GM12878 (cell line): ENCODE results near the gene SLC29A2. TPM values are rescaled to one million over a fixed set of nuclear protein-coding genes. Genes with fewer than 3 reads are reported as not detected.

Source experiments
- ATAC-seq: fragments of 200-7000 bp; cut with Tn5 transposase; 3 replicates; pipeline ENCODE4 v1.9.1; 2020; ENCODE audit warnings: mild to moderate bottlenecking, moderate library complexity
- BruUV-seq: library from RNA; stranded (reverse); fragments of 400-500 nt; replicated peaks from 2 replicates; lab custom pipeline; 2021; lab: Mats Ljungman, UMichigan
- CTCF ChIA-PET: fragments of 300-600 bp; sonication (Branson Sonifier 250); formaldehyde crosslinking; extraction: SDS; loops from one replicate; lab custom pipeline; 2021; ENCODE audit warnings: inconsistent platforms; lab: Yijun Ruan, JAX
- POLR2A ChIA-PET: fragments of 350-600 bp; formaldehyde crosslinking; extraction: SDS; loops from one replicate; lab custom pipeline; 2021; ENCODE audit warnings: inconsistent platforms; lab: Charles Lee
- RAD21 ChIA-PET: fragments of 300-600 bp; sonication (Branson Sonifier 250); formaldehyde crosslinking; loops from one replicate; lab custom pipeline; 2023; ENCODE audit warnings: antibody characterized with exemption; ENCODE audit not compliant: unreplicated experiment; lab: Charles Lee
- SMC1A ChIA-PET: fragments of 300-600 bp; sonication (Branson Sonifier 250); formaldehyde crosslinking; loops from one replicate; lab custom pipeline; 2023; ENCODE audit not compliant: unreplicated experiment, uncharacterized antibody; lab: Charles Lee
- DNase-seq: peaks from one replicate; pipeline ENCODE4 v3.0.0-alpha.2; 2011; ENCODE audit warnings: low read depth, low spot score
- FAIRE-seq: peaks from 3 replicates; lab custom pipeline; 2011; peaks lifted over from hg19 to GRCh38; lab: Jason Lieb, UNC
- H2AFZ ChIP-seq: 2 replicates; pipeline ENCODE4 v1.6.0; 2011; ENCODE audit warnings: low read depth, low read length, control low read depth; ENCODE audit not compliant: control insufficient read depth
- H3K27ac ChIP-seq: 2 replicates; pipeline ENCODE4 v1.5.1; 2011; ENCODE audit warnings: control low read depth; ENCODE audit not compliant: control insufficient read depth, insufficient read depth
- H3K27me3 ChIP-seq, 2 experiments: replicated peaks in 1 of 2; 2 replicates each; pipeline versions ENCODE4 v1.6.0 to v1.6.1; 2011; ENCODE audit warnings: low read length in 1 of 2; ENCODE audit not compliant: control insufficient read depth in 2 of 2, insufficient read depth in 2 of 2
- H3K36me3 ChIP-seq, 2 experiments: 2 replicates each; pipeline ENCODE4 v1.5.1; 2011; ENCODE audit warnings: low read length in 1 of 2; ENCODE audit not compliant: control insufficient read depth in 2 of 2, insufficient read depth in 2 of 2
- H3K4me1 ChIP-seq: 2 replicates; pipeline ENCODE4 v1.6.1; 2011; ENCODE audit warnings: mild to moderate bottlenecking, low read length, moderate library complexity, mixed read lengths; ENCODE audit not compliant: control insufficient read depth, insufficient read depth
- H3K4me2 ChIP-seq: 2 replicates; pipeline ENCODE4 v1.6.0; 2011; ENCODE audit warnings: control low read depth; ENCODE audit not compliant: control insufficient read depth, insufficient read depth
- H3K4me3 ChIP-seq: fragments of 200-600 bp; sonication (generic); 2 replicates; pipeline ENCODE4 v1.5.1; 2016
- H3K79me2 ChIP-seq: 2 replicates; pipeline ENCODE4 v1.6.0; 2011; ENCODE audit warnings: low read length; ENCODE audit not compliant: control insufficient read depth, insufficient read depth
- H3K9ac ChIP-seq: 2 replicates; pipeline ENCODE4 v1.8.0; 2011; ENCODE audit warnings: low read length, control low read depth, mixed read lengths; ENCODE audit not compliant: control insufficient read depth, insufficient read depth
- H3K9me3 ChIP-seq: replicated peaks from 3 replicates; pipeline ENCODE4 v1.5.1; 2011; ENCODE audit warnings: mild to moderate bottlenecking, low read length; ENCODE audit not compliant: control insufficient read depth, insufficient read depth
- H4K20me1 ChIP-seq: 2 replicates; pipeline ENCODE4 v1.6.0; 2011; ENCODE audit not compliant: control insufficient read depth, insufficient read depth
- CBFB ChIP-seq: IDR thresholded peaks from 2 replicates; pipeline ENCODE4 v1.6.1; 2016; ENCODE audit warnings: antibody characterized with exemption, low read depth
- CREB1 ChIP-seq: IDR thresholded peaks from 2 replicates; pipeline ENCODE4 v1.6.1; 2012; ENCODE audit warnings: low read depth, mild to moderate bottlenecking, inconsistent platforms
- E2F4 ChIP-seq: IDR thresholded peaks from 2 replicates; pipeline ENCODE4 v1.6.1; 2012; ENCODE audit warnings: low read depth, low read length, improper control_type of control experiment
- EGR1 ChIP-seq, 2 experiments: IDR thresholded peaks; 1 replicate in 1 of 2; 2 replicates in 1 of 2; pipeline ENCODE4 v1.6.1; 2011 to 2012; ENCODE audit warnings: low read depth in 2 of 2, low read length in 2 of 2, borderline replicate concordance in 1 of 2, mild to moderate bottlenecking in 1 of 2, moderate library complexity in 1 of 2
- KDM1A ChIP-seq: fragments of 200-600 bp; sonication (generic); IDR thresholded peaks from 2 replicates; pipeline ENCODE4 v1.6.1; 2016; ENCODE audit warnings: borderline replicate concordance
- MTA3 ChIP-seq: IDR thresholded peaks from 2 replicates; pipeline ENCODE4 v1.6.1; 2012; ENCODE audit warnings: low read length, inconsistent platforms, borderline replicate concordance
- MXI1 ChIP-seq: fragments of 150-350 bp; IDR thresholded peaks from 2 replicates; pipeline ENCODE4 v1.6.1; 2011; ENCODE audit warnings: low read depth, mild to moderate bottlenecking, inconsistent platforms, low read length, improper control_type of control experiment
- NFYA ChIP-seq: IDR thresholded peaks from 2 replicates; pipeline ENCODE4 v1.6.1; 2011; ENCODE audit warnings: low read depth, mild to moderate bottlenecking, low read length, improper control_type of control experiment, borderline replicate concordance
- NKRF ChIP-seq: fragments of 450-650 bp; conservative IDR thresholded peaks from 2 replicates; pipeline ENCODE4 v1.6.1; 2017; ENCODE audit warnings: mild to moderate bottlenecking, moderate library complexity
- NR2C2 ChIP-seq: IDR thresholded peaks from 2 replicates; pipeline ENCODE4 v1.6.1; 2011; ENCODE audit warnings: borderline replicate concordance, low read depth; ENCODE audit not compliant: control insufficient read depth, insufficient read length
- PRDM15 ChIP-seq: fragments of 450-650 bp; formaldehyde crosslinking; IDR thresholded peaks from 2 replicates; pipeline ENCODE4 v1.4.0; 2020; ENCODE audit warnings: mild to moderate bottlenecking, moderate library complexity
- SMARCA5 ChIP-seq: fragments of 450-650 bp; IDR thresholded peaks from 2 replicates; pipeline ENCODE4 v1.6.1; 2017; ENCODE audit warnings: mild to moderate bottlenecking
- SP1 ChIP-seq: IDR thresholded peaks from one replicate; pipeline ENCODE4 v1.6.1; 2011; ENCODE audit warnings: low read depth, low read length
- YY1 ChIP-seq: IDR thresholded peaks from 2 replicates; pipeline ENCODE4 v1.6.1; 2011; ENCODE audit warnings: low read depth, mild to moderate bottlenecking, low read length
- ZNF274 ChIP-seq: IDR thresholded peaks from one replicate; pipeline ENCODE4 v1.8.0; 2011; ENCODE audit not compliant: insufficient read length, insufficient read depth
- ZSCAN29 ChIP-seq: fragments of 450-650 bp; IDR thresholded peaks from 2 replicates; pipeline ENCODE4 v1.6.1; 2017; ENCODE audit warnings: mild to moderate bottlenecking, moderate library complexity
- WGBS: methylation state at CpG from one replicate; pipeline ENCODE4 v1.1.6; 2016; ENCODE audit warnings: low lambda C conversion rate; ENCODE audit not compliant: insufficient replicate concordance, insufficient coverage; ENCODE audit errors: missing lambda C conversion rate; 5-methylcytosine and 5-hydroxymethylcytosine counted together
- in situ Hi-C: fragments of 300-500 bp; cut with MboI; formaldehyde crosslinking; loops from 9 replicates; pipeline ENCODE4 v1.14.3; 2018; ENCODE audit warnings: mixed read lengths
- intact Hi-C: fragments of 100-400 bp; cut with micrococcal nuclease; formaldehyde crosslinking; loops from one replicate; pipeline ENCODE4 v1.14.2; 2022; ENCODE audit not compliant: unreplicated experiment
- polyA plus RNA-seq, 11 experiments: library from polyadenylated mRNA; depleted of rRNA in 4 of 11; unstranded in 6 of 11; stranded (reverse) in 5 of 11; fragments of >200 nt; fragmentation: Nextera tagmentation in 4 of 11; fragmentation: Illumina TruSeq in 1 of 11; extraction: Ambion mirVana in 4 of 11; extraction: Trizol in 1 of 11; gene quantifications; 1 replicate in 1 of 11; 2 replicates in 10 of 11; pipeline versions ENCODE4 v1.2.1 to v1.2.3, GENCODE V29; 2011 to 2016; ENCODE audit warnings: inconsistent platforms in 2 of 11, missing spikeins in 2 of 11, low read depth in 1 of 11
- total RNA-seq, 4 experiments: library from RNA; depleted of rRNA in 3 of 4; stranded (reverse); fragments of >200 nt in 3 of 4; fragmentation: Illumina TruSeq in 1 of 4; extraction: Trizol in 1 of 4; gene quantifications; 2 replicates each; pipeline versions ENCODE4 v1.2.1 to v1.2.3, GENCODE V29; 2013 to 2021

Gene SLC29A2
- total and polyA plus RNA-seq, 10 of the 15 experiments (the other 5 are each of a cell fraction or from before 2014, with no cell fraction given) = 0.27 to 7.5 (median 2.2) TPM

GRCh38 chr11:66336234-66337102 lies 35.1 kb downstream of the SLC29A2 start, which contains the start of gene RIN1:
Gene RIN1 (minus strand): TSS chr11:66336434. CDS start chr11:66336402, 32 bp downstream.
- ATAC-seq = peak; percentile 94
- Histone ChIP-seq H3K27me3 (no peaks in the 10 kb centered on the region), H3K4me1 (peaks cover 21% of the 10 kb centered on the region), H3K4me2 (peak within 1 kb of the TSS; percentile 62), H2AFZ (no peak within 1 kb of the TSS; the same call in 1 of the 2 replicates), H3K9me3 (no peaks in the 10 kb centered on the region), H3K36me3 (peaks cover 0 to 14% of the 10 kb centered on the region in 2 experiments; a peak in 3 of 4 replicates), H4K20me1 (no peaks in the 10 kb centered on the region), H3K4me3 (no peak within 1 kb of the TSS), H3K79me2 (no peaks in the 10 kb centered on the region), H3K9ac (no peak within 1 kb of the TSS), H3K27ac (no peak within 1 kb of the TSS)
- ChIA-PET POLR2A (interaction anchor here (2.2 to 2.3 kb wide), 2 partner anchors 9 to 25 kb away, joined by 15 to 16 read pairs; partner anchors contain the start of gene BRMS1), SMC1A (interaction anchor here (1.3 to 2.2 kb wide), 2 partner anchors 9 to 24 kb away, joined by 6 to 16 read pairs; no protein-coding TSS in a partner anchor), CTCF (interaction anchor here (0.7 to 2.6 kb wide), 8 partner anchors 9 to 210 kb away, joined by 3 to 50 read pairs (median 3); partner anchors contain the start of genes BRMS1 and YIF1A), RAD21 (interaction anchor here (0.7 to 3.6 kb wide), 5 partner anchors 9 to 270 kb away, joined by 3 to 49 read pairs (median 3); partner anchors contain the start of gene BRMS1)
- in situ Hi-C loops = no loop called here
- peak; percentile 83 for DNase-seq
- no TSS peak for BruUV-seq
- intact Hi-C loops = no loop called here
- under 1% methylated on average over 22 of the region's 22 CpGs for WGBS
- FAIRE-seq = peak; percentile 64
- TF ChIP-seq MXI1 = peak; percentile 81
- TF ChIP-seq E2F4 = no peak
- no peak for TF ChIP-seq KDM1A
- no peak for TF ChIP-seq PRDM15 (CRISPR knock-in tag)
- TF ChIP-seq EGR1 (IDR thresholded peaks at IDR 0.05; ENCODE audit: borderline replicate concordance in 1 of 2, low read depth in 2 of 2, low read length in 2 of 2) = peak in 1 of 2 experiments; percentile 81; a peak in 2 of 3 replicates
- no peak for TF ChIP-seq ZSCAN29
- no peak for TF ChIP-seq NFYA
- TF ChIP-seq MTA3 = no peak
- TF ChIP-seq SMARCA5 = 0 out of 2 replicates have a peak, but pooled peaks have one; percentile 37
- 0 out of 2 replicates have a peak, but pooled peaks have one; percentile 7 for TF ChIP-seq YY1
- TF ChIP-seq CBFB = peak; percentile 90
- TF ChIP-seq NKRF = no peak
- TF ChIP-seq ZNF274 = no peak
- TF ChIP-seq NR2C2 = no peak
- peak; percentile 15; the same call in 1 of the 2 replicates for TF ChIP-seq CREB1
- peak; percentile 70 for TF ChIP-seq SP1
